Psoas muscle (tissue), 8 donors: Measurements from ENCODE around the gene RUFY3. TPM values are rescaled to one million over a fixed set of nuclear protein-coding genes. Genes with fewer than 3 reads are reported as not detected.

ENCODE experiments used
- ATAC-seq, 4 donors: fragments of 200-7000 bp; cut with Tn5 transposase; one replicate each; pipeline ENCODE4 v1.9.1; 2020; ENCODE audit warnings: moderate library complexity in 3 of 4, mild to moderate bottlenecking in 2 of 4
- DNase-seq, 2 donors: peaks; one replicate each; pipeline ENCODE4 v3.0.0-alpha.2; 2020
- H3K27ac ChIP-seq: fragments of 200-600 bp; one replicate; pipeline ENCODE4 v1.8.0; 2022
- H3K27me3 ChIP-seq, 3 donors: fragments of 200-600 bp in 1 of 3; one replicate each; pipeline versions ENCODE4 v1.6.1 to v1.8.0; 2013 to 2022; ENCODE audit warnings: low read length in 2 of 3, mild to moderate bottlenecking in 2 of 3, moderate library complexity in 1 of 3; ENCODE audit not compliant: insufficient read depth in 3 of 3
- H3K36me3 ChIP-seq, 2 donors: fragments of 200-600 bp in 1 of 2; one replicate each; pipeline versions ENCODE4 v1.6.1 to v1.8.0; 2013 to 2022; ENCODE audit warnings: low read depth in 1 of 2, mild to moderate bottlenecking in 1 of 2, moderate library complexity in 1 of 2; ENCODE audit not compliant: insufficient read depth in 1 of 2
- H3K4me1 ChIP-seq: fragments of 200-600 bp; one replicate; pipeline ENCODE4 v1.8.0; 2022
- H3K4me3 ChIP-seq: fragments of 200-600 bp; one replicate; pipeline ENCODE4 v1.8.0; 2022; ENCODE audit warnings: mild to moderate bottlenecking
- H3K9me3 ChIP-seq: fragments of 200-600 bp; one replicate; pipeline ENCODE4 v1.8.0; 2022
- WGBS, 3 donors: extraction: QIAGEN DNeasy Blood & Tissue Kit; methylation state at CpG; one replicate each; pipeline versions ENCODE4 v1.1.6 to v1.1.7; 2013; 5-methylcytosine and 5-hydroxymethylcytosine counted together
- intact Hi-C, 2 donors: fragments of 100-400 bp; cut with DNase I; formaldehyde crosslinking; loops; one replicate each; pipeline versions ENCODE4 v1.11.0 to v1.14.2; 2022
- polyA plus RNA-seq, 3 donors: library from polyadenylated mRNA; stranded (reverse); fragments of 200-250 nt; gene quantifications; one replicate each; pipeline ENCODE4 v1.2.3, GENCODE V29; 2013
- total RNA-seq, 4 donors: library from RNA; stranded (reverse); fragmentation: NEBNext Ultra II Directional in 2 of 4; extraction: Animal tissue kit (Norgen Biotek cat#: 25700) in 2 of 4; gene quantifications; one replicate each; pipeline versions ENCODE4 v1.2.1 to v1.2.4, GENCODE V29; 2021 to 2023
- TF ChIP-seq, protein P1 (sequence below): fragments of 200-600 bp; IDR thresholded peaks from one replicate; pipeline ENCODE4 v1.8.0; 2022; ENCODE audit warnings: antibody characterized with exemption
- donor health status: healthy with polysubstance abuse.
- donor health status: DM: no; HTN: no; CAD: no; lungs with moderate emphysema.
- donor health status: Bipolar disorder and iron deficiency.
- donor health status: healthy.
- donor health status: DM: yes; HTN: yes; CAD: no.
- donor health status: DM: no; HTN: no; CAD: no.
- donor health status: DM: no; HTN: no; CAD: no.
- donor health status: DM: yes; HTN: yes; CAD: no.

Gene RUFY3
- total and polyA plus RNA-seq, 7 donors = 15.1 to 53.7 (median 35.2) TPM

DNA sequence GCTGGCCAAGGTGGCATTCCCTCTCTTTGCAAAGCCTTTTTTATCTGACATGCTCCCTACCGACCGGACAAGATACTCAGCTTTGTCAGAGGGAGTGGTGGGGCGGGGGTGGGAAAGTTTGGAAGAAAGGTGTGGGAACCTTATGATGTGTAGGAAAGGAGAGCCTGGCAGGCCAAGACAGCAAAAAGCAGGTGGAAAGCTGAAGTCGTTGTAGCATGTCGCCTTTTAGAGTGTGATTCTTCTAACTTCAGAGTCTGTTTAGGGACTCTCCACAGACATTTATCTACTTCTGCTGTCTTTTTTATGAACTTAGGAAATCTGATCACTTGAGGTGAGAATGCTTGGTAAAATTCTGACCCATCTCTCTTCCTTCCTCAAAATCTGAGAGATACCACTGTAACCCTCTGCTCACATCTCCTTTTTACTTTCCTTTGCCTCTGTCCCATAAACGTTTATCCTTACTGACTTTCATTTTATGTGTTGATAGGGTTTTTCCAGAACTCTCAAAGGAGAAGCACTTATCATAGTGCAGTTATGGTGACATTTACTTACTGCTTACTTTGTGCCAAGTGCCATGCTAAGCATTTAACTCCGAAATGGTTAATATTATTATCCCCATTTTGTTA, 8.2 kb upstream of the RUFY3 start:
- no peaks in the 10 kb centered on the region for H3K27me3 ChIP-seq
- DNase-seq = no peak
- no peaks in the 10 kb centered on the region for H3K36me3 ChIP-seq
- H3K9me3 ChIP-seq = no peaks in the 10 kb centered on the region
- 70 to 77% (median 72%) methylated on average over 7 of the region's 7 CpGs for WGBS, 3 donors
- ATAC-seq = peak in 1 of 4 donors; percentile 19
- intact Hi-C loops = loop anchor here in 1 of 2 donors (2.0 kb wide), 1 partner anchor 13 kb away; no protein-coding TSS in a partner anchor
- TF ChIP-seq, protein P1, sequence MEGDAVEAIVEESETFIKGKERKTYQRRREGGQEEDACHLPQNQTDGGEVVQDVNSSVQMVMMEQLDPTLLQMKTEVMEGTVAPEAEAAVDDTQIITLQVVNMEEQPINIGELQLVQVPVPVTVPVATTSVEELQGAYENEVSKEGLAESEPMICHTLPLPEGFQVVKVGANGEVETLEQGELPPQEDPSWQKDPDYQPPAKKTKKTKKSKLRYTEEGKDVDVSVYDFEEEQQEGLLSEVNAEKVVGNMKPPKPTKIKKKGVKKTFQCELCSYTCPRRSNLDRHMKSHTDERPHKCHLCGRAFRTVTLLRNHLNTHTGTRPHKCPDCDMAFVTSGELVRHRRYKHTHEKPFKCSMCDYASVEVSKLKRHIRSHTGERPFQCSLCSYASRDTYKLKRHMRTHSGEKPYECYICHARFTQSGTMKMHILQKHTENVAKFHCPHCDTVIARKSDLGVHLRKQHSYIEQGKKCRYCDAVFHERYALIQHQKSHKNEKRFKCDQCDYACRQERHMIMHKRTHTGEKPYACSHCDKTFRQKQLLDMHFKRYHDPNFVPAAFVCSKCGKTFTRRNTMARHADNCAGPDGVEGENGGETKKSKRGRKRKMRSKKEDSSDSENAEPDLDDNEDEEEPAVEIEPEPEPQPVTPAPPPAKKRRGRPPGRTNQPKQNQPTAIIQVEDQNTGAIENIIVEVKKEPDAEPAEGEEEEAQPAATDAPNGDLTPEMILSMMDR = no peak
- H3K27ac ChIP-seq = peak overlapping the region; percentile 42
- H3K4me3 ChIP-seq = peak overlapping the region; percentile 8
- peaks cover 34% of the 10 kb centered on the region for H3K4me1 ChIP-seq

DNA sequence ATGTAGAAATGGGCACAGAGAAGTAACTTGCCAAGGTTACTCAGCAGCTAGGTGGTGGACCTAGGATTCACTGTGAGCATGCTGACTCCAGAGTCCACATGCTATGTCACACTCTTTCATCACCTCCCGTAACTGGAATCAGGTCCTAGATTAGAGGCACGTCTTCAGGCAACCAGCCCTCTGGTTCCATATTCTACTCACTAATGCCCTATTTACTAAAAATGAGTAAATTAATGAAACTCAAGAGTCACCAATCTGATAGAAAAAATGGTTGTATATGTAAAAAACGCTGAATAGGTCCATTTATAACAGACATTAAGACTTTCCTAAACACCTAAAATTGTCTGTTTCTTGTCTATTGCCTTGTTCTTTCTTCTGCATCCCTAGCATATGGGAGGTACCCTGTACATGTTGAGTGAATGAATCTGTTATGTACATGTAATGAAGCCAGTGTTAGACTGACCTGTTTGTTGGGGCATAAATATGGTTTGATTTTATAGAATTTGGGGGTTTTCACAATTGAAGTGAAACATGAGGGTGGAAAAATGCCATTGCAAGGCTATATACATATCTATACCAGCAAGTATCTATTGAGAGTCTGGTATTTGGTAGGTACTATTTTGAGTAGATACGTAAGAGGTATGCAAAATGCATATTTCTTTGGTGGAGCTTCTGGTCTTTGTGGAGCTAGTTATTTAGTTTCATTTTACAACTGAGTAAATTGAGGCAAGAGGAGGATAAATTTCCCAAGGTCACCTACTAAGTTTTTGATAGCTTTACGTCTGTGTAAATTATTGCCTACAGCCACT, 7.5 kb upstream of the RUFY3 start:
- TF ChIP-seq, protein P1 = no peak
- Histone ChIP-seq H3K27ac (peak overlapping the region; percentile 42), H3K36me3 (no peaks in the 10 kb centered on the region), H3K27me3 (no peaks in the 10 kb centered on the region), H3K9me3 (no peaks in the 10 kb centered on the region), H3K4me1 (peaks cover 31% of the 10 kb centered on the region), H3K4me3 (peak overlapping the region; percentile 13)
- WGBS, 3 donors = 58 to 88% (median 66%) methylated on average over 5 of the region's 5 CpGs
- intact Hi-C loops = no loop called here
- DNase-seq = no peak
- peak; percentile 79 to 97 (median 92) for ATAC-seq

DNA sequence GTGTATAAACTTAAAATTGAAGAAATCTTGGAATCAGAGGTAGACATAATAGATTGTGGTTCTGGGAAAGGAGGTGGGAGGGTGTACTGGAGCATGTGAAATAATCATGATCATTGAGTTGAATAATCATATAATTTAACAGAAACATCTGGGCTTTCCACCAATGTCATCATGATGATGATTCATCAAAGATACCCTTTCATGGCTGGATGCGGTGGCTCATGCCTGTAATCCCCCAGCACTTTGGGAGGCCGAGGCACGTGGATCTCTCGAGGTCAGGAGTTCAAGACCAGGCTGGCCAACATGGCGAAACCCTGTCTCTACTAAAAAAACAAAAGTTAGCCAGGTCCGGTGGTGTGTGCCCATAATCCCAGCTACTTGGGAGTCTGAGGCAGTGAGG, 6.7 kb upstream of the RUFY3 start:
- Histone ChIP-seq H3K27me3 (no peaks in the 10 kb centered on the region), H3K9me3 (no peaks in the 10 kb centered on the region), H3K27ac (no peak overlapping the region), H3K4me3 (no peak overlapping the region), H3K4me1 (peaks cover 31% of the 10 kb centered on the region), H3K36me3 (no peaks in the 10 kb centered on the region)
- DNase-seq (no peak), ATAC-seq (no peak)
- 85 to 93% (median 86%) methylated on average over 6 of the region's 6 CpGs for WGBS, 3 donors
- TF ChIP-seq, protein P1 = no peak
- intact Hi-C loops = no loop called here

DNA sequence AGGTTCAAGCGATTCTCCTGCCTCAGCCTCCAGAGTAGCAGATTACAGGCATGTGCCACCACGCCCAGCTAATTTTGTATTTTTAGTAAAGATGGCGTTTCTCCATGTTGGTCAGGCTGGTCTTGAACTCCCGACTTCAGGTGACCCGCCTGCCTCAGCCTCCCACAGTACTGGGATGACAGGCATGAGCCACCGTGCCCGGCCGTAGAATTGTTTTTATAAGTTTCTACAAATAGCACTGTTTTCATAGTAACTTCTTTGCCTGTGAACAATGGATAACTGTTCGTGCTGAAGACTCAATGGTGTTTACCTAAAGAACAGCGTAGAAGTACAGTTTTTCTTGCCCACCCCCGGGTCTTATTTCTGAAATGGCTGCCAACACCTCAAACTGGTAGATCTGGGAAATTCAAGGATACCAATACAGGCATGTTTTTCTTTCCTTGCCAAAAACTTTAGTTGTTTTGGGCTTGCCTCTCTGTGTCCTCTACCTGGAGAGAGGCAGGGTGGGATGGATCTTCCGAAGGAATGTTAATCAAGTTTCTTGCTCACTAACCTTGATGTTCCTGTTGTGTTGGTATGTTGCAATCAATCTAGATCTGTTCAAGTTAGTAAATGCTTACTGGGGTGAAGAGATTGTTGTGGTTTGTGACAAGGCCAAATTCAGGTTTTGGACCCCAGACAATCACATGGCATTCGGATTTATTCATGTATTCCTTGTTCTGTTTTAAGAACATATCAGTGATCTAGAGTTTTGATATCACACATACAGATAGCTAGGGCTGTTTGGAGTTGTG, 2.8 kb upstream of the RUFY3 start:
- H3K27me3 ChIP-seq = no peaks in the 10 kb centered on the region
- intact Hi-C loops = no loop called here
- no peak overlapping the region for H3K4me3 ChIP-seq
- H3K27ac ChIP-seq = no peak overlapping the region
- WGBS, 3 donors = 91 to 95% (median 93%) methylated on average over 13 of the region's 13 CpGs
- DNase-seq = no peak
- TF ChIP-seq, protein P1 = no peak
- H3K9me3 ChIP-seq = no peaks in the 10 kb centered on the region
- ATAC-seq = no peak
- peaks cover 17% of the 10 kb centered on the region for H3K4me1 ChIP-seq
- no peaks in the 10 kb centered on the region for H3K36me3 ChIP-seq
